Transverse colon (tissue), 4 donors: ENCODE measurements around the gene SPATA6L. TPM values are rescaled to one million over a fixed set of nuclear protein-coding genes. Genes with fewer than 3 reads are reported as not detected.

Experiments
- DNase-seq: peaks from one replicate; pipeline ENCODE4 v3.0.0-alpha.2; 2019
- H3K27ac ChIP-seq, 4 donors: fragments of 200-600 bp; sonication (generic); 2 replicates each; pipeline ENCODE4 v1.5.1; 2016 to 2018; ENCODE audit warnings: inconsistent platforms in 4 of 4
- H3K27me3 ChIP-seq: fragments of 200-600 bp; sonication (generic); 2 replicates; pipeline ENCODE4 v1.5.1; 2017; ENCODE audit warnings: inconsistent platforms
- H3K36me3 ChIP-seq, 4 donors: fragments of 200-600 bp; sonication (generic); 2 replicates each; pipeline ENCODE4 v1.5.1; 2017 to 2019; ENCODE audit warnings: inconsistent platforms in 4 of 4
- H3K4me1 ChIP-seq, 4 donors: fragments of 200-600 bp; sonication (generic); 2 replicates each; pipeline ENCODE4 v1.5.1; 2017 to 2020; ENCODE audit warnings: inconsistent platforms in 4 of 4
- H3K4me3 ChIP-seq, 4 donors: fragments of 200-600 bp; sonication (generic); 1 replicate in 1 of 4; 2 replicates in 3 of 4; pipeline versions ENCODE4 v1.5.1 to v1.6.1; 2017 to 2019; ENCODE audit warnings: inconsistent platforms in 4 of 4
- H3K9me3 ChIP-seq, 2 donors: fragments of 200-600 bp; sonication (generic); 2 replicates each; pipeline ENCODE4 v1.5.1; 2017 to 2019; ENCODE audit warnings: inconsistent platforms in 2 of 2
- EP300 ChIP-seq: sonication (generic); formaldehyde crosslinking; IDR thresholded peaks from one replicate; pipeline ENCODE4 v1.6.1; 2017; ENCODE audit warnings: antibody characterized with exemption, low read depth
- POLR2A ChIP-seq: fragments of 450-650 bp; IDR thresholded peaks from one replicate; pipeline ENCODE4 v1.6.1; 2016; ENCODE audit warnings: antibody characterized with exemption, mild to moderate bottlenecking, moderate library complexity
- POLR2AphosphoS5 ChIP-seq, 3 donors: sonication (generic); formaldehyde crosslinking; IDR thresholded peaks; one replicate each; pipeline ENCODE4 v1.6.1; 2016; ENCODE audit warnings: antibody characterized with exemption in 3 of 3
- WGBS, 2 donors: methylation state at CpG; one replicate each; pipeline ENCODE4 v1.1.5; 2018; ENCODE audit warnings: low coverage in 1 of 2; 5-methylcytosine and 5-hydroxymethylcytosine counted together
- in situ Hi-C, 4 donors: fragments of 200-750 bp; cut with MboI; loops; one replicate each; pipeline versions ENCODE4 v1.15.0 to v1.15.1; 2017; ENCODE audit warnings: low sequenced_read_pairs in 3 of 4, low pct_ligation_motif_present in 1 of 4, low pct_unique_long_range_greater_than_20kb in 1 of 4
- intact Hi-C: fragments of 100-400 bp; cut with DNase I; formaldehyde crosslinking; loops from one replicate; pipeline ENCODE4 v1.15.1; 2023; ENCODE audit warnings: low total_unique reads
- total RNA-seq, 4 donors: library from RNA; depleted of rRNA; stranded (reverse); fragments of >200 nt; gene quantifications; one replicate each; pipeline ENCODE4 v1.1.0, GENCODE V29; 2016
- TF ChIP-seq, protein P1 (sequence below), 5 experiments: fragments of 200-600 bp in 3 of 5; fragments of 450-650 bp in 2 of 5; sonication (generic) in 3 of 5; IDR thresholded peaks; 1 replicate in 2 of 5; 2 replicates in 3 of 5; pipeline ENCODE4 v1.5.1; 2016 to 2017; ENCODE audit warnings: antibody characterized with exemption in 5 of 5, inconsistent platforms in 3 of 5, mild to moderate bottlenecking in 2 of 5, moderate library complexity in 1 of 5

The SPATA6L gene
- total RNA-seq, 4 donors from 2014 or later, result 1.9 to 13.2 (median 5.5) TPM; not detected in 1

DNA sequence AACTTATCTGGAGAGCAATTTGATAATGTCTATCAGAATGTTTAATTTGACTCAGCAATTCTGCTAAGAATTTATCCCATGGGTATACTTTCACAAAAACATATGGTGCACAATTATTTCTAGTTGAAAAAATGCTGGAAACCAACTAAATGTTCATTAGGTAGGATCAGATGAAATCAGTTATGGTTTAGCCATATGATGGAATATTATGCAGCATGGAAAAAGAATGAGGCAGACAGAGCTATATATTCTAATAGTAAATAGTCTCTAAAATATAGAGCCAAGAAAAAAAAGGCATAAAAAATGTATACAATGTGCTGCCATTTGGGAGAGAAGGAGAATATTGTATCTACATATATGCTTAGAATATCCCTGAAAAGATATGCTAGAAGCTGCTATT, 3.6 kb upstream of the SPATA6L start:
- peaks cover 0 to 18% (median 6%) of the 10 kb centered on the region in 4 donors for H3K4me1 ChIP-seq
- no peak overlapping the region for H3K27ac ChIP-seq
- no peak for DNase-seq
- no peaks in the 10 kb centered on the region for H3K9me3 ChIP-seq
- H3K36me3 ChIP-seq, result no peaks in the 10 kb centered on the region
- no peaks in the 10 kb centered on the region for H3K27me3 ChIP-seq
- no peak overlapping the region for H3K4me3 ChIP-seq
- in situ Hi-C loops, result loop anchor here in 2 of 4 donors (10.0 to 25.0 kb wide), 2 partner anchors 75 to 317 kb away; partner anchors contain the start of genes AK3 (in 2 of the 2) and JAK2 (in 1 of the 2)
- TF ChIP-seq, protein P1, sequence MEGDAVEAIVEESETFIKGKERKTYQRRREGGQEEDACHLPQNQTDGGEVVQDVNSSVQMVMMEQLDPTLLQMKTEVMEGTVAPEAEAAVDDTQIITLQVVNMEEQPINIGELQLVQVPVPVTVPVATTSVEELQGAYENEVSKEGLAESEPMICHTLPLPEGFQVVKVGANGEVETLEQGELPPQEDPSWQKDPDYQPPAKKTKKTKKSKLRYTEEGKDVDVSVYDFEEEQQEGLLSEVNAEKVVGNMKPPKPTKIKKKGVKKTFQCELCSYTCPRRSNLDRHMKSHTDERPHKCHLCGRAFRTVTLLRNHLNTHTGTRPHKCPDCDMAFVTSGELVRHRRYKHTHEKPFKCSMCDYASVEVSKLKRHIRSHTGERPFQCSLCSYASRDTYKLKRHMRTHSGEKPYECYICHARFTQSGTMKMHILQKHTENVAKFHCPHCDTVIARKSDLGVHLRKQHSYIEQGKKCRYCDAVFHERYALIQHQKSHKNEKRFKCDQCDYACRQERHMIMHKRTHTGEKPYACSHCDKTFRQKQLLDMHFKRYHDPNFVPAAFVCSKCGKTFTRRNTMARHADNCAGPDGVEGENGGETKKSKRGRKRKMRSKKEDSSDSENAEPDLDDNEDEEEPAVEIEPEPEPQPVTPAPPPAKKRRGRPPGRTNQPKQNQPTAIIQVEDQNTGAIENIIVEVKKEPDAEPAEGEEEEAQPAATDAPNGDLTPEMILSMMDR (IDR thresholded peaks at IDR 0.05), result no peak
- TF ChIP-seq POLR2A, result no peak
- no peak for TF ChIP-seq POLR2AphosphoS5 (IDR thresholded peaks at IDR 0.05)
- TF ChIP-seq EP300, result no peak
- intact Hi-C loops, result no loop called here

DNA sequence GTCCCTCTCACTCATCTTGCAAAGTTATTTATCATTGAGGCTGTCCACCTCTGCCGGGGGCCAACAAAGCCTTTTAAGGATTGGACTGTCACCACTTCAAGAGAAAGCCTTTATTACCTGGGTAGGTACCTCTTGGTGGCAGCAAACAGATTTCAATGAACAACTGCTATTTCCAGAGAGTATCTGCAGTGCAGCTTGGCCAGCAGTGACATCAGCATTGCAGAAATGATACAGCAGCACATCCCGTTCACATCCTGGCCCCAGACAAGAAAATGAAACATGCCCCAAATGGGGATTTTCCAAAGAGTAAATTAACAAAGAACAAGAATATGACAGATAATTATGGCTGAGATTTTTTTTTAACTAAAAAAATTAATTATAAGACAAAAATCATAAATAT, 2.3 kb upstream of the SPATA6L start:
- in situ Hi-C loops (loop anchor here in 1 of 4 donors (25.0 kb wide), 1 partner anchor 319 kb away; the partner anchor contains the start of gene JAK2), intact Hi-C loops (no loop called here)
- H3K4me1 ChIP-seq, result peaks cover 3 to 31% (median 16%) of the 10 kb centered on the region in 4 donors
- H3K4me3 ChIP-seq, result no peak overlapping the region
- TF ChIP-seq EP300 (no peak), POLR2A (no peak), POLR2AphosphoS5 (IDR thresholded peaks at IDR 0.05) (no peak)
- TF ChIP-seq, protein P1 (IDR thresholded peaks at IDR 0.05), result no peak
- H3K27ac ChIP-seq, result no peak overlapping the region
- WGBS, 2 donors, result 86 to 100% methylated on average over 1 to 2 of the region's 2 CpGs
- H3K36me3 ChIP-seq, result no peaks in the 10 kb centered on the region
- no peaks in the 10 kb centered on the region for H3K9me3 ChIP-seq
- H3K27me3 ChIP-seq, result no peaks in the 10 kb centered on the region
- DNase-seq, result no peak

DNA sequence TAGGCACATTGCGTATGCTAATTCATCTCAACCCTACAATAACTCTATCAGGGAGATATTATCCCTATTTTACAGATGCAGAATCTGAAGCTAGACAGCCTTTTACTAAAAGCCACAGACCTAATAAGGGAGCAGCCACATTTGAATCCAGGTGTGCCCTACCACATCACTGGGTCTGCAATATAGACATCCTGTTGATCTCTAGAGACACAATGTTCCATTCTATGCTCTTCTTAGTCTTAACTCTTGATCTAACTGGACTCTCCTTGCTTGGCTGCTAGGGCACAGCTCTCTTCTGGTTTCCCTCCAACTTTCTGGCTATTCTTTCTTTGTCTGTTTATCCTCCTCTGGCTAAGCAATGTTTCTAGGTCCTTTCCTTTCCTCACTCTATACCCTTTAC, 1.4 kb upstream of the SPATA6L start:
- Histone ChIP-seq H3K27ac (no peak overlapping the region), H3K27me3 (no peaks in the 10 kb centered on the region), H3K4me3 (no peak overlapping the region), H3K9me3 (no peaks in the 10 kb centered on the region), H3K36me3 (no peaks in the 10 kb centered on the region), H3K4me1 (peaks cover 3 to 40% (median 24%) of the 10 kb centered on the region in 4 donors)
- intact Hi-C loops (no loop called here), in situ Hi-C loops (loop anchor here in 1 of 4 donors (25.0 kb wide), 1 partner anchor 320 kb away; the partner anchor contains the start of gene JAK2)
- DNase-seq, result no peak
- TF ChIP-seq EP300, result no peak
- no peak for TF ChIP-seq POLR2AphosphoS5 (IDR thresholded peaks at IDR 0.05)
- TF ChIP-seq POLR2A, result no peak
- TF ChIP-seq, protein P1 (IDR thresholded peaks at IDR 0.05), result no peak
- WGBS, 2 donors, result 100% methylated on average over 1 of the region's 1 CpG

DNA sequence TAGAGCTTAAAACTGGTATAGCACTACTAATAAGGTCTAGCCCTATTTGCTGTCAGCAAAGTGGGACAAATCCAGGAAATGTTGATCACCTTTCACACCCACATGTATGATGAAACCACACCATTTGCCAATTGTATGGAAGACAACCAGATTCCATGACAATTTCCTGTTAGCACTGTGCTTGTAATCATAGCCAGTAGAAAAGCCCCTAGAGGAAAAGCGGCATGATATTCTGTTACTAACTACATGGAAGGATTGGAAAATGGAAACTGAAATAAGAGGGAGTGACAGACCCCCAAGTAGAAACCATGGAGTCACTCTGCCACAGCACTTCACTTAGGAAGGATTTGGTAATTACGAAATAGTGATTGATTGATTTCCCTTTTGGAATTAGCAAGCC, 923 bp downstream of the SPATA6L start:
- H3K27me3 ChIP-seq, result no peaks in the 10 kb centered on the region
- peak in 2 of 3 donors; percentile 14 to 24 for TF ChIP-seq POLR2AphosphoS5 (IDR thresholded peaks at IDR 0.05)
- TF ChIP-seq, protein P1 (IDR thresholded peaks at IDR 0.05), result no peak
- H3K4me3 ChIP-seq, result peak overlapping the region in 1 of 4 donors; percentile 58
- peak overlapping the region; percentile 50 to 94 (median 78) for H3K27ac ChIP-seq
- in situ Hi-C loops, result loop anchor here in 1 of 4 donors (25.0 kb wide), 1 partner anchor 322 kb away; the partner anchor contains the start of gene JAK2
- no peak for DNase-seq
- H3K4me1 ChIP-seq, result peaks cover 3 to 46% (median 26%) of the 10 kb centered on the region in 4 donors
- no peaks in the 10 kb centered on the region for H3K36me3 ChIP-seq
- intact Hi-C loops, result no loop called here
- WGBS, 2 donors, result 65 to 77% methylated on average over 2 of the region's 2 CpGs
- H3K9me3 ChIP-seq, result no peaks in the 10 kb centered on the region
